GM12878 (cell line): ENCODE data around the gene PRG2. TPM values are rescaled to one million over a fixed set of nuclear protein-coding genes. Genes with fewer than 3 reads are reported as not detected.
A peak's percentile ranks its signal among the peaks of the same experiment; 100 is the strongest.

Experiments used
- ATAC-seq: fragments of 200-7000 bp; cut with Tn5 transposase; 3 replicates; pipeline ENCODE4 v1.9.1; 2020; ENCODE audit warnings: mild to moderate bottlenecking, moderate library complexity
- BruUV-seq: library from RNA; stranded (reverse); fragments of 400-500 nt; replicated peaks from 2 replicates; lab custom pipeline; 2021; lab: Mats Ljungman, UMichigan
- CTCF ChIA-PET: fragments of 300-600 bp; sonication (Branson Sonifier 250); formaldehyde crosslinking; extraction: SDS; loops from one replicate; lab custom pipeline; 2021; ENCODE audit warnings: inconsistent platforms; lab: Yijun Ruan, JAX
- POLR2A ChIA-PET: fragments of 350-600 bp; formaldehyde crosslinking; extraction: SDS; loops from one replicate; lab custom pipeline; 2021; ENCODE audit warnings: inconsistent platforms; lab: Charles Lee
- RAD21 ChIA-PET: fragments of 300-600 bp; sonication (Branson Sonifier 250); formaldehyde crosslinking; loops from one replicate; lab custom pipeline; 2023; ENCODE audit warnings: antibody characterized with exemption; ENCODE audit not compliant: unreplicated experiment; lab: Charles Lee
- SMC1A ChIA-PET: fragments of 300-600 bp; sonication (Branson Sonifier 250); formaldehyde crosslinking; loops from one replicate; lab custom pipeline; 2023; ENCODE audit not compliant: unreplicated experiment, uncharacterized antibody; lab: Charles Lee
- DNase-seq: peaks from one replicate; pipeline ENCODE4 v3.0.0-alpha.2; 2011; ENCODE audit warnings: low read depth, low spot score
- FAIRE-seq: peaks from 3 replicates; lab custom pipeline; 2011; peaks lifted over from hg19 to GRCh38; lab: Jason Lieb, UNC
- H2AFZ ChIP-seq: 2 replicates; pipeline ENCODE4 v1.6.0; 2011; ENCODE audit warnings: low read depth, low read length, control low read depth; ENCODE audit not compliant: control insufficient read depth
- H3K27ac ChIP-seq: 2 replicates; pipeline ENCODE4 v1.5.1; 2011; ENCODE audit warnings: control low read depth; ENCODE audit not compliant: control insufficient read depth, insufficient read depth
- H3K27me3 ChIP-seq, 2 experiments: replicated peaks in 1 of 2; 2 replicates each; pipeline versions ENCODE4 v1.6.0 to v1.6.1; 2011; ENCODE audit warnings: low read length in 1 of 2; ENCODE audit not compliant: control insufficient read depth in 2 of 2, insufficient read depth in 2 of 2
- H3K36me3 ChIP-seq, 2 experiments: 2 replicates each; pipeline ENCODE4 v1.5.1; 2011; ENCODE audit warnings: low read length in 1 of 2; ENCODE audit not compliant: control insufficient read depth in 2 of 2, insufficient read depth in 2 of 2
- H3K4me1 ChIP-seq: 2 replicates; pipeline ENCODE4 v1.6.1; 2011; ENCODE audit warnings: mild to moderate bottlenecking, low read length, moderate library complexity, mixed read lengths; ENCODE audit not compliant: control insufficient read depth, insufficient read depth
- H3K4me2 ChIP-seq: 2 replicates; pipeline ENCODE4 v1.6.0; 2011; ENCODE audit warnings: control low read depth; ENCODE audit not compliant: control insufficient read depth, insufficient read depth
- H3K4me3 ChIP-seq: fragments of 200-600 bp; sonication (generic); 2 replicates; pipeline ENCODE4 v1.5.1; 2016
- H3K79me2 ChIP-seq: 2 replicates; pipeline ENCODE4 v1.6.0; 2011; ENCODE audit warnings: low read length; ENCODE audit not compliant: control insufficient read depth, insufficient read depth
- H3K9ac ChIP-seq: 2 replicates; pipeline ENCODE4 v1.8.0; 2011; ENCODE audit warnings: low read length, control low read depth, mixed read lengths; ENCODE audit not compliant: control insufficient read depth, insufficient read depth
- H3K9me3 ChIP-seq: replicated peaks from 3 replicates; pipeline ENCODE4 v1.5.1; 2011; ENCODE audit warnings: mild to moderate bottlenecking, low read length; ENCODE audit not compliant: control insufficient read depth, insufficient read depth
- H4K20me1 ChIP-seq: 2 replicates; pipeline ENCODE4 v1.6.0; 2011; ENCODE audit not compliant: control insufficient read depth, insufficient read depth
- BHLHE40 ChIP-seq, 2 experiments: fragments of 450-650 bp in 1 of 2; IDR thresholded peaks; 2 replicates each; pipeline ENCODE4 v1.6.1; 2011 to 2017; ENCODE audit warnings: low read depth in 2 of 2, borderline replicate concordance in 1 of 2, improper control_type of control experiment in 1 of 2, low read length in 1 of 2, mild to moderate bottlenecking in 1 of 2
- EED ChIP-seq: sonication (generic); IDR thresholded peaks from 2 replicates; pipeline ENCODE4 v1.6.1; 2016; ENCODE audit warnings: antibody characterized with exemption, low read depth
- EZH2 ChIP-seq: IDR thresholded peaks from 2 replicates; pipeline ENCODE4 v1.6.1; 2012; ENCODE audit warnings: low read depth, mild to moderate bottlenecking, control low read depth, inconsistent platforms, low read length, borderline replicate concordance; ENCODE audit not compliant: control insufficient read depth
- GABPA ChIP-seq: IDR thresholded peaks from 2 replicates; pipeline ENCODE4 v1.6.1; 2014; ENCODE audit warnings: antibody characterized with exemption, low read depth, mild to moderate bottlenecking, inconsistent platforms
- MEF2A ChIP-seq: IDR thresholded peaks from 2 replicates; pipeline ENCODE4 v1.6.1; 2011; ENCODE audit warnings: low read depth, mild to moderate bottlenecking, low read length, moderate library complexity; ENCODE audit not compliant: insufficient read depth
- SMAD1 ChIP-seq: fragments of 450-650 bp; IDR thresholded peaks from 2 replicates; pipeline ENCODE4 v1.6.1; 2018; ENCODE audit warnings: mild to moderate bottlenecking, low read depth; ENCODE audit not compliant: partially characterized antibody
- SREBF2 ChIP-seq: IDR thresholded peaks from 2 replicates; pipeline ENCODE4 v1.6.1; 2012; ENCODE audit warnings: mild to moderate bottlenecking, low read length
- WGBS: methylation state at CpG from one replicate; pipeline ENCODE4 v1.1.6; 2016; ENCODE audit warnings: low lambda C conversion rate; ENCODE audit not compliant: insufficient replicate concordance, insufficient coverage; ENCODE audit errors: missing lambda C conversion rate; 5-methylcytosine and 5-hydroxymethylcytosine counted together
- in situ Hi-C: fragments of 300-500 bp; cut with MboI; formaldehyde crosslinking; loops from 9 replicates; pipeline ENCODE4 v1.14.3; 2018; ENCODE audit warnings: mixed read lengths
- intact Hi-C: fragments of 100-400 bp; cut with micrococcal nuclease; formaldehyde crosslinking; loops from one replicate; pipeline ENCODE4 v1.14.2; 2022; ENCODE audit not compliant: unreplicated experiment
- polyA plus RNA-seq, 11 experiments: library from polyadenylated mRNA; depleted of rRNA in 4 of 11; unstranded in 6 of 11; stranded (reverse) in 5 of 11; fragments of >200 nt; fragmentation: Nextera tagmentation in 4 of 11; fragmentation: Illumina TruSeq in 1 of 11; extraction: Ambion mirVana in 4 of 11; extraction: Trizol in 1 of 11; gene quantifications; 1 replicate in 1 of 11; 2 replicates in 10 of 11; pipeline versions ENCODE4 v1.2.1 to v1.2.3, GENCODE V29; 2011 to 2016; ENCODE audit warnings: inconsistent platforms in 2 of 11, missing spikeins in 2 of 11, low read depth in 1 of 11
- total RNA-seq, 4 experiments: library from RNA; depleted of rRNA in 3 of 4; stranded (reverse); fragments of >200 nt in 3 of 4; fragmentation: Illumina TruSeq in 1 of 4; extraction: Trizol in 1 of 4; gene quantifications; 2 replicates each; pipeline versions ENCODE4 v1.2.1 to v1.2.3, GENCODE V29; 2013 to 2021
- TF ChIP-seq, protein P1 (sequence below): fragments of 450-650 bp; IDR thresholded peaks from 2 replicates; pipeline ENCODE4 v1.6.1; 2018; ENCODE audit warnings: mild to moderate bottlenecking, low read depth, moderate library complexity; ENCODE audit not compliant: partially characterized antibody

The PRG2 gene
- total and polyA plus RNA-seq, 10 of the 15 experiments (the other 5 are each of a cell fraction or from before 2014, with no cell fraction given): 0.10 to 1.7 (median 0.56) TPM; not detected in 2

DNA sequence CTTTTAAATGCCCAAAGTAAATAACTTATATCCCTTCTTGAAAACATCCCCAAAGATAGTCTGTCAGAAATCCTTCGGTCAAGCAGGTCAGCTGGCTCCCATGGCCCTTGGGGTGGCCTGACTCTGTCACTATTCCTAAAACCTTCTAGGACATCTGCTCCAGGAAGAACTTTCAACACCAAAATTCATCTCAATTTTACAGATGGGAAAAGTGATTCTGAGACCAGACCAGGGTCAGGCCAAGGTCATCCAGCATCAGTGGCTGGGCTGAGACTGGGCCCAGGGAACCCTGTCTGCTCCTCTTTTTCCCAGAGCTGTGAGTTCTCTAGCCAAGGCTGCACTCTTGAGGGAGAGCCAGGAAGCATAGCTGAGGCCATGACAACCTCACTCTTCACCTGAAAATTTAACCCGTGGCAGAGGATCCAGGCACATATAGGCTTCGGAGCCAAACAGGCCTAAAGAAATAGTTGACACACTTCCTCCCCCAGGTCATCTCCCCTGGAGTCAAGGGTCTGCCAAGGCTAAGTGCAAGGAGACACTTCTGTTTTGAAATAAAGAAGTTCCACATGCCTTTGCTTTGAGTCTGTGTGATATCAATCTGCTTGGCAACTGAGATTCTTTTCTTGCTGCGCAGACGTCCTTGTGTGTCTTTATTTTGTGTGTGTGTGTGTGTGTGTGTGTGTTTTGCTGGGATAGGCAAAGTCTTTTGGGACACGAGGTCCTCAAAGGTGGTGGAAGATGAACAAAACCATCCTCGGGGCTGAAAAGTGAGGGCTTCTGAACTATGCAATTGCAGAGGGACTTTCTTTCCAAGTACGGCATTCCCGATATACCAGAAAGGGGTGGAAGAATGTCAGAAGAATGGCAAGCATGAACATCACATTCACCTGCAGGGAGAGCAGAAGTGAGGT is 16.8 kb upstream of the PRG2 start:
- CTCF ChIA-PET: interaction anchor here (0.9 to 1.6 kb wide), 5 partner anchors 10 to 237 kb away, joined by 3 to 6 read pairs (median 3); partner anchors contain the start of gene UBE2L6

GRCh38 chr11:57406337-57406904 is 16.0 kb upstream of the PRG2 start:
- Histone ChIP-seq H3K27ac (peak overlapping the region; percentile 55), H3K27me3 (no peaks in the 10 kb centered on the region), H3K4me2 (no peak overlapping the region), H2AFZ (no peak overlapping the region), H3K79me2 (no peaks in the 10 kb centered on the region; the same call in 1 of the 2 replicates), H3K9me3 (no peaks in the 10 kb centered on the region), H4K20me1 (no peaks in the 10 kb centered on the region), H3K4me3 (no peak overlapping the region), H3K9ac (no peak overlapping the region), H3K4me1 (peaks cover 19% of the 10 kb centered on the region), H3K36me3 (peaks cover 31 to 40% of the 10 kb centered on the region in 2 experiments)
- 0% methylated on average over 3 of the region's 4 CpGs for WGBS
- SMC1A ChIA-PET: interaction anchor here (0.9 to 1.6 kb wide), 5 partner anchors 9 to 73 kb away, joined by 3 to 4 read pairs (median 3); no protein-coding TSS in a partner anchor
- intact Hi-C loops (loop anchor here (1.0 kb wide), 1 partner anchor 19 kb away; no protein-coding TSS in a partner anchor), in situ Hi-C loops (no loop called here)
- CTCF ChIA-PET: interaction anchor here (0.9 to 1.6 kb wide), 4 partner anchors 11 to 238 kb away, joined by 3 to 6 read pairs (median 4); partner anchors contain the start of gene UBE2L6
- RAD21 ChIA-PET: interaction anchor here (1.0 to 3.4 kb wide), 5 partner anchors 12 to 52 kb away, joined by 3 to 21 read pairs (median 4); no protein-coding TSS in a partner anchor
- POLR2A ChIA-PET: interaction anchor here (1.0 to 2.4 kb wide), 2 partner anchors 12 to 19 kb away, joined by 6 to 11 read pairs; no protein-coding TSS in a partner anchor
- DNase-seq (peak; percentile 64), FAIRE-seq (no peak), ATAC-seq (peak; percentile 90)
- BruUV-seq: no TSS peak
- TF ChIP-seq BHLHE40 (IDR thresholded peaks at IDR 0.05; ENCODE audit: borderline replicate concordance in 1 of 2, low read depth in 2 of 2, low read length in 1 of 2): peak; percentile 76 to 78; a peak in 3 of 4 replicates
- 0 out of 2 replicates have a peak, but pooled peaks have one; percentile 32 for TF ChIP-seq MEF2A
- TF ChIP-seq GABPA: no peak
- no peak for TF ChIP-seq EZH2
- TF ChIP-seq, protein P1, sequence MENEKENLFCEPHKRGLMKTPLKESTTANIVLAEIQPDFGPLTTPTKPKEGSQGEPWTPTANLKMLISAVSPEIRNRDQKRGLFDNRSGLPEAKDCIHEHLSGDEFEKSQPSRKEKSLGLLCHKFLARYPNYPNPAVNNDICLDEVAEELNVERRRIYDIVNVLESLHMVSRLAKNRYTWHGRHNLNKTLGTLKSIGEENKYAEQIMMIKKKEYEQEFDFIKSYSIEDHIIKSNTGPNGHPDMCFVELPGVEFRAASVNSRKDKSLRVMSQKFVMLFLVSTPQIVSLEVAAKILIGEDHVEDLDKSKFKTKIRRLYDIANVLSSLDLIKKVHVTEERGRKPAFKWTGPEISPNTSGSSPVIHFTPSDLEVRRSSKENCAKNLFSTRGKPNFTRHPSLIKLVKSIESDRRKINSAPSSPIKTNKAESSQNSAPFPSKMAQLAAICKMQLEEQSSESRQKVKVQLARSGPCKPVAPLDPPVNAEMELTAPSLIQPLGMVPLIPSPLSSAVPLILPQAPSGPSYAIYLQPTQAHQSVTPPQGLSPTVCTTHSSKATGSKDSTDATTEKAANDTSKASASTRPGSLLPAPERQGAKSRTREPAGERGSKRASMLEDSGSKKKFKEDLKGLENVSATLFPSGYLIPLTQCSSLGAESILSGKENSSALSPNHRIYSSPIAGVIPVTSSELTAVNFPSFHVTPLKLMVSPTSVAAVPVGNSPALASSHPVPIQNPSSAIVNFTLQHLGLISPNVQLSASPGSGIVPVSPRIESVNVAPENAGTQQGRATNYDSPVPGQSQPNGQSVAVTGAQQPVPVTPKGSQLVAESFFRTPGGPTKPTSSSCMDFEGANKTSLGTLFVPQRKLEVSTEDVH: no peak
- peak; percentile 69 for TF ChIP-seq EED
- TF ChIP-seq SREBF2: no peak

More for the DNA sequence above, 16.8 kb upstream of the PRG2 start:
- ChIA-PET POLR2A (interaction anchor here (1.0 to 2.4 kb wide), 2 partner anchors 12 to 19 kb away, joined by 6 to 11 read pairs; no protein-coding TSS in a partner anchor), RAD21 (interaction anchor here (1.0 to 3.4 kb wide), 5 partner anchors 11 to 51 kb away, joined by 3 to 21 read pairs (median 4); no protein-coding TSS in a partner anchor), SMC1A (interaction anchor here (0.9 to 1.8 kb wide), 5 partner anchors 10 to 72 kb away, joined by 3 to 4 read pairs (median 3); no protein-coding TSS in a partner anchor)
- Histone ChIP-seq H3K9ac (no peak overlapping the region), H3K9me3 (no peaks in the 10 kb centered on the region), H3K4me3 (no peak overlapping the region), H3K4me1 (peaks cover 19% of the 10 kb centered on the region), H3K36me3 (peaks cover 31 to 48% of the 10 kb centered on the region in 2 experiments), H3K79me2 (no peaks in the 10 kb centered on the region; the same call in 1 of the 2 replicates), H3K4me2 (no peak overlapping the region), H4K20me1 (no peaks in the 10 kb centered on the region), H3K27me3 (no peaks in the 10 kb centered on the region), H3K27ac (peak overlapping the region; percentile 55; the same call in 1 of the 2 replicates), H2AFZ (no peak overlapping the region)
- intact Hi-C loops (no loop called here), in situ Hi-C loops (no loop called here)
- BruUV-seq: TSS peak; percentile 63
- DNase-seq (no peak), FAIRE-seq (no peak), ATAC-seq (0 out of 3 replicates have a peak, but pooled peaks have one; percentile 7)
- 70% methylated on average over 9 of the region's 9 CpGs for WGBS
- no peak for TF ChIP-seq SMAD1
